HEK293 (cell line): Measurements from ENCODE around the gene LHFPL6.

Source experiments
- CTCF ChIA-PET: fragments of 350-600 bp; formaldehyde crosslinking; extraction: SDS; loops from one replicate; lab custom pipeline; 2021; ENCODE audit warnings: antibody characterized with exemption; lab: Yijun Ruan, JAX
- POLR2A ChIA-PET: fragments of 300-600 bp; formaldehyde crosslinking; extraction: SDS; loops from one replicate; lab custom pipeline; 2020; ENCODE audit warnings: antibody characterized with exemption, inconsistent platforms; lab: Yijun Ruan, JAX
- H3K27ac ChIP-seq: fragments of 200-500 bp; sonication (Bioruptor generic); 2 replicates; pipeline ENCODE4 v1.5.1; 2014; ENCODE audit warnings: low read depth, low read length, control low read depth, inconsistent platforms; ENCODE audit errors: extremely low read depth
- H3K36me3 ChIP-seq, 2 experiments: fragments of 200-500 bp in 1 of 2; sonication (Bioruptor generic) in 1 of 2; 1 replicate in 1 of 2; 2 replicates in 1 of 2; pipeline ENCODE4 v1.5.1; 2014 to 2017; ENCODE audit warnings: inconsistent platforms in 2 of 2, low read length in 2 of 2; ENCODE audit not compliant: control insufficient read depth in 2 of 2, insufficient read depth in 1 of 2
- H3K4me1 ChIP-seq: fragments of 200-500 bp; sonication (Bioruptor generic); 2 replicates; pipeline ENCODE4 v1.5.1; 2014; ENCODE audit warnings: mild to moderate bottlenecking, low read length, inconsistent platforms; ENCODE audit not compliant: control insufficient read depth, insufficient read depth
- H3K4me3 ChIP-seq: 2 replicates; pipeline ENCODE4 v1.5.1; 2011; ENCODE audit warnings: low read depth, mild to moderate bottlenecking, control low read depth, low read length, moderate library complexity
- H3K9me3 ChIP-seq: fragments of 200-500 bp; sonication (Bioruptor generic); 2 replicates; pipeline ENCODE4 v1.5.1; 2014; ENCODE audit warnings: low read depth, low read length, inconsistent platforms; ENCODE audit not compliant: control insufficient read depth, insufficient read depth
- GFI1B ChIP-seq: fragments of 450-650 bp; formaldehyde crosslinking; IDR thresholded peaks from 2 replicates; pipeline ENCODE4 v1.5.1; 2016; ENCODE audit warnings: missing biosample characterization, missing genetic modification characterization
- HOXD13 ChIP-seq: sonication (generic); formaldehyde crosslinking; IDR thresholded peaks from 2 replicates; pipeline ENCODE4 v1.8.0; 2022; ENCODE audit warnings: missing genetic modification reagents, borderline replicate concordance
- IKZF3 ChIP-seq: fragments of 450-650 bp; IDR thresholded peaks from 2 replicates; pipeline ENCODE4 v1.5.0; 2018; ENCODE audit warnings: missing biosample characterization, mild to moderate bottlenecking, missing genetic modification characterization, moderate library complexity
- KLF7 ChIP-seq: fragments of 450-650 bp; formaldehyde crosslinking; IDR thresholded peaks from 2 replicates; pipeline ENCODE4 v1.5.1; 2016; ENCODE audit warnings: missing biosample characterization, missing genetic modification characterization, borderline replicate concordance
- ZNF10 ChIP-seq: fragments of 450-650 bp; formaldehyde crosslinking; IDR thresholded peaks from 2 replicates; pipeline ENCODE4 v1.5.1; 2017; ENCODE audit warnings: missing biosample characterization, missing genetic modification characterization
- ZNF174 ChIP-seq: fragments of 450-650 bp; formaldehyde crosslinking; IDR thresholded peaks from 2 replicates; pipeline ENCODE4 v1.5.0; 2017; ENCODE audit warnings: missing biosample characterization, mild to moderate bottlenecking, missing genetic modification characterization
- ZNF19 ChIP-seq: fragments of 450-650 bp; formaldehyde crosslinking; IDR thresholded peaks from 2 replicates; pipeline ENCODE4; 2016; ENCODE audit warnings: missing biosample characterization, missing genetic modification characterization, low read depth
- ZNF2 ChIP-seq: fragments of 450-650 bp; formaldehyde crosslinking; IDR thresholded peaks from 2 replicates; pipeline ENCODE4 v1.5.1; 2016; ENCODE audit warnings: missing biosample characterization, missing genetic modification characterization
- ZNF202 ChIP-seq: fragments of 450-650 bp; formaldehyde crosslinking; IDR thresholded peaks from 2 replicates; pipeline ENCODE4 v1.5.1; 2016; ENCODE audit warnings: missing biosample characterization, missing genetic modification characterization, borderline replicate concordance
- ZNF211 ChIP-seq: fragments of 450-650 bp; formaldehyde crosslinking; IDR thresholded peaks from 2 replicates; pipeline ENCODE4 v1.5.1; 2016; ENCODE audit warnings: low read depth, missing biosample characterization, missing genetic modification characterization
- ZNF221 ChIP-seq: fragments of 450-650 bp; formaldehyde crosslinking; IDR thresholded peaks from 2 replicates; pipeline ENCODE4 v1.5.1; 2017; ENCODE audit warnings: missing biosample characterization, missing genetic modification characterization, borderline replicate concordance
- ZNF223 ChIP-seq: fragments of 450-650 bp; formaldehyde crosslinking; IDR thresholded peaks from 2 replicates; pipeline ENCODE4 v1.5.1; 2016; ENCODE audit warnings: missing biosample characterization, missing genetic modification characterization
- ZNF549 ChIP-seq: fragments of 450-650 bp; IDR thresholded peaks from 2 replicates; pipeline ENCODE4 v1.5.1; 2018; ENCODE audit warnings: missing biosample characterization, missing genetic modification characterization, mild to moderate bottlenecking, inconsistent platforms, moderate library complexity
- ZNF623 ChIP-seq: fragments of 450-650 bp; formaldehyde crosslinking; IDR thresholded peaks from 2 replicates; pipeline ENCODE4 v1.5.1; 2016; ENCODE audit warnings: missing biosample characterization, missing genetic modification characterization
- ZNF660 ChIP-seq: fragments of 450-650 bp; IDR thresholded peaks from 2 replicates; pipeline ENCODE4 v1.5.1; 2018; ENCODE audit warnings: missing biosample characterization, mild to moderate bottlenecking, missing genetic modification characterization
- ZNF777 ChIP-seq: fragments of 450-650 bp; formaldehyde crosslinking; IDR thresholded peaks from 2 replicates; pipeline ENCODE4 v1.5.1; 2017; ENCODE audit warnings: missing biosample characterization, missing genetic modification characterization, borderline replicate concordance
- ZNF843 ChIP-seq: fragments of 450-650 bp; formaldehyde crosslinking; IDR thresholded peaks from 2 replicates; pipeline ENCODE4 v1.5.1; 2016; ENCODE audit warnings: missing biosample characterization, missing genetic modification characterization
- ZSCAN16 ChIP-seq: fragments of 450-650 bp; formaldehyde crosslinking; IDR thresholded peaks from 2 replicates; pipeline ENCODE4 v1.5.1; 2016; ENCODE audit warnings: missing biosample characterization, missing genetic modification characterization
- TF ChIP-seq, protein P1 (sequence below): fragments of 450-650 bp; formaldehyde crosslinking; IDR thresholded peaks from 2 replicates; pipeline ENCODE4; 2016; ENCODE audit warnings: missing biosample characterization, missing genetic modification characterization
- TF ChIP-seq, protein P2 (sequence below): fragments of 450-650 bp; IDR thresholded peaks from 2 replicates; pipeline ENCODE4 v1.5.1; 2018; ENCODE audit warnings: missing biosample characterization, mild to moderate bottlenecking, missing genetic modification characterization
- TF ChIP-seq, protein P3 (sequence below): fragments of 450-650 bp; formaldehyde crosslinking; IDR thresholded peaks from 2 replicates; pipeline ENCODE4 v1.5.1; 2016; ENCODE audit warnings: missing biosample characterization, missing genetic modification characterization
- TF ChIP-seq, protein P4 (sequence below): fragments of 450-650 bp; formaldehyde crosslinking; IDR thresholded peaks from 2 replicates; pipeline ENCODE4 v1.5.1; 2016; ENCODE audit warnings: missing biosample characterization, missing genetic modification characterization
- TF ChIP-seq, protein P5 (sequence below): fragments of 450-650 bp; formaldehyde crosslinking; conservative IDR thresholded peaks from 2 replicates; pipeline ENCODE4 v1.5.1; 2016; ENCODE audit warnings: low read depth, missing biosample characterization, missing genetic modification characterization

The LHFPL6 gene

DNA sequence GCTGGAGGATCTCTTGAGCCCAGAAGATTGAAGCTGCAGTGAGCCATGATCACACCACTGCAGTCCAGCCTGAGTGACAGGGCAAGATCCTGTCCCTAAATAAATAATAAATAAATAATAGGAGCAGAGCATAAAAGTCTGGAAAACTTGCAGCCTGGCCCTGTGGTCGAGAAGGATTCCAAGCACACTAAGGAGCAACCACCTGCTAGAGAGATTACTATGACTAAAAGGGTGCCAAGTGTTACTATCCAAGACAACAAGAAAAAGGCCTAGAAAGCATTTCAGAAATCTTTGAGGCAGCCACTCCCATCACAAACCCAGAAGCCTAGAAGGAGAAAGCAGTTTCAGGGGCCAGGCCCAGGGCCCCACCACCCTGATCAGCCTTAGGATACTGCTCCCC is 46.1 kb downstream of the LHFPL6 start:
- Histone ChIP-seq H3K9me3 (no peaks in the 10 kb centered on the region), H3K4me3 (no peak overlapping the region), H3K4me1 (no peaks in the 10 kb centered on the region), H3K27ac (no peak overlapping the region)
- CTCF ChIA-PET: no interaction called here
- TF ChIP-seq ZNF10 (no peak), ZNF843 (tag by site-specific recombination) (no peak), HOXD13 (no peak), ZNF211 (tag by site-specific recombination) (no peak), ZSCAN16 (tag by site-specific recombination) (no peak), ZNF19 (tag by site-specific recombination) (no peak), ZNF202 (tag by site-specific recombination) (no peak)
- TF ChIP-seq, protein P1, sequence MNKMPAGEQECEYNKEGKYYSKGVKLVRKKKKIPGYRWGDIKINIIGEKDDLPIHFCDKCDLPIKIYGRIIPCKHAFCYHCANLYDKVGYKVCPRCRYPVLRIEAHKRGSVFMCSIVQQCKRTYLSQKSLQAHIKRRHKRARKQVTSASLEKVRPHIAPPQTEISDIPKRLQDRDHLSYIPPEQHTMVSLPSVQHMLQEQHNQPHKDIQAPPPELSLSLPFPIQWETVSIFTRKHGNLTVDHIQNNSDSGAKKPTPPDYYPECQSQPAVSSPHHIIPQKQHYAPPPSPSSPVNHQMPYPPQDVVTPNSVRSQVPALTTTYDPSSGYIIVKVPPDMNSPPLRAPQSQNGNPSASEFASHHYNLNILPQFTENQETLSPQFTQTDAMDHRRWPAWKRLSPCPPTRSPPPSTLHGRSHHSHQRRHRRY (tag by site-specific recombination): no peak
- TF ChIP-seq, protein P2, sequence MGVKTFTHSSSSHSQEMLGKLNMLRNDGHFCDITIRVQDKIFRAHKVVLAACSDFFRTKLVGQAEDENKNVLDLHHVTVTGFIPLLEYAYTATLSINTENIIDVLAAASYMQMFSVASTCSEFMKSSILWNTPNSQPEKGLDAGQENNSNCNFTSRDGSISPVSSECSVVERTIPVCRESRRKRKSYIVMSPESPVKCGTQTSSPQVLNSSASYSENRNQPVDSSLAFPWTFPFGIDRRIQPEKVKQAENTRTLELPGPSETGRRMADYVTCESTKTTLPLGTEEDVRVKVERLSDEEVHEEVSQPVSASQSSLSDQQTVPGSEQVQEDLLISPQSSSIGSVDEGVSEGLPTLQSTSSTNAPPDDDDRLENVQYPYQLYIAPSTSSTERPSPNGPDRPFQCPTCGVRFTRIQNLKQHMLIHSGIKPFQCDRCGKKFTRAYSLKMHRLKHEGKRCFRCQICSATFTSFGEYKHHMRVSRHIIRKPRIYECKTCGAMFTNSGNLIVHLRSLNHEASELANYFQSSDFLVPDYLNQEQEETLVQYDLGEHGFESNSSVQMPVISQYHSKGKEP (tag by site-specific recombination): no peak
- TF ChIP-seq, all 188 proteins: peak for 0
- POLR2A ChIA-PET: no interaction called here
- H3K36me3 ChIP-seq: no peaks in the 10 kb centered on the region

DNA sequence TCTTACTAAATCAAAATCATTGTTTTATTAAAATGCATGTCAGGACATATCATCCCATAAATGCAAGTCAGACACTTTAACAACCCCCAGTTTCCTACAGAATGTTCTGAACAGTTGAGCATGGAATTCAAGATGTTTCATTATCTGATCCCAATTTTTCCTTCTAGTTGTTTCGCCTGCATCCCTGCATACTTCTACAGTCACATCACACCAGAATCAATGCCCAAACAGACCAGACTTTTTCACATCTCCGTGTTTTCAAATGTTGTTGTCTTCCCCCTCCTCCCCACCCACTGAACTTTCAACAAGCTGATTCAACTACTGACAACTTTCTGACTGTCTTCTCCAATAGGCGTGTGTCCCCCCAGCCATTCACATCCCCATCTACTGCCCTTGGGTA is 48.6 kb downstream of the LHFPL6 start:
- Histone ChIP-seq H3K36me3 (no peaks in the 10 kb centered on the region), H3K9me3 (no peaks in the 10 kb centered on the region), H3K4me1 (no peaks in the 10 kb centered on the region), H3K27ac (no peak overlapping the region), H3K4me3 (no peak overlapping the region)
- CTCF ChIA-PET: no interaction called here
- POLR2A ChIA-PET: no interaction called here
- no peak for TF ChIP-seq ZNF221 (tag by site-specific recombination)
- TF ChIP-seq, protein P3, sequence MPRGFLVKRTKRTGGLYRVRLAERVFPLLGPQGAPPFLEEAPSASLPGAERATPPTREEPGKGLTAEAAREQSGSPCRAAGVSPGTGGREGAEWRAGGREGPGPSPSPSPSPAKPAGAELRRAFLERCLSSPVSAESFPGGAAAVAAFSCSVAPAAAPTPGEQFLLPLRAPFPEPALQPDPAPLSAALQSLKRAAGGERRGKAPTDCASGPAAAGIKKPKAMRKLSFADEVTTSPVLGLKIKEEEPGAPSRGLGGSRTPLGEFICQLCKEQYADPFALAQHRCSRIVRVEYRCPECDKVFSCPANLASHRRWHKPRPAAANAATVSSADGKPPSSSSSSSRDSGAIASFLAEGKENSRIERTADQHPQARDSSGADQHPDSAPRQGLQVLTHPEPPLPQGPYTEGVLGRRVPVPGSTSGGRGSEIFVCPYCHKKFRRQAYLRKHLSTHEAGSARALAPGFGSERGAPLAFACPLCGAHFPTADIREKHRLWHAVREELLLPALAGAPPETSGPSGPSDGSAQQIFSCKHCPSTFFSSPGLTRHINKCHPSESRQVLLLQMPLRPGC (tag by site-specific recombination): no peak
- TF ChIP-seq, protein P4, sequence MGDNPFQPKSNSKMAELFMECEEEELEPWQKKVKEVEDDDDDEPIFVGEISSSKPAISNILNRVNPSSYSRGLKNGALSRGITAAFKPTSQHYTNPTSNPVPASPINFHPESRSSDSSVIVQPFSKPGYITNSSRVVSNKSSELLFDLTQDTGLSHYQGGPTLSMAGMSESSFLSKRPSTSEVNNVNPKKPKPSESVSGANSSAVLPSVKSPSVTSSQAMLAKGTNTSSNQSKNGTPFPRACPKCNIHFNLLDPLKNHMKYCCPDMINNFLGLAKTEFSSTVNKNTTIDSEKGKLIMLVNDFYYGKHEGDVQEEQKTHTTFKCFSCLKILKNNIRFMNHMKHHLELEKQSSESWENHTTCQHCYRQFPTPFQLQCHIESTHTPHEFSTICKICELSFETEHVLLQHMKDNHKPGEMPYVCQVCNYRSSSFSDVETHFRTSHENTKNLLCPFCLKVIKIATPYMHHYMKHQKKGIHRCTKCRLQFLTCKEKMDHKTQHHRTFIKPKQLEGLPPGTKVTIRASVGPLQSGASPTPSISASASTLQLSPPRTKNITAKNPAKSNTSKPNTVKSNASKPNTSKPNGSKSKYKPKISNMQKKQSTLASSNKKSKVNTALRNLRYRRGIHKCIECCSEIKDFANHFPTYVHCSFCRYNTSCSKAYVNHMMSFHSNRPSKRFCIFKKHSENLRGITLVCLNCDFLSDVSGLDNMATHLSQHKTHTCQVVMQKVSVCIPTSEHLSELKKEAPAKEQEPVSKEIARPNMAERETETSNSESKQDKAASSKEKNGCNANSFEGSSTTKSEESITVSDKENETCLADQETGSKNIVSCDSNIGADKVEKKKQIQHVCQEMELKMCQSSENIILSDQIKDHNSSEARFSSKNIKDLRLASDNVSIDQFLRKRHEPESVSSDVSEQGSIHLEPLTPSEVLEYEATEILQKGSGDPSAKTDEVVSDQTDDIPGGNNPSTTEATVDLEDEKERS: no peak
- TF ChIP-seq ZNF223 (tag by site-specific recombination): no peak
- TF ChIP-seq ZNF777: no peak
- TF ChIP-seq ZNF2 (tag by site-specific recombination): no peak
- TF ChIP-seq KLF7 (tag by site-specific recombination): no peak
- TF ChIP-seq ZNF623 (tag by site-specific recombination): no peak
- no peak for TF ChIP-seq GFI1B
- no peak for TF ChIP-seq ZNF660 (tag by site-specific recombination)
- TF ChIP-seq ZNF549 (tag by site-specific recombination): no peak
- TF ChIP-seq, protein P5, sequence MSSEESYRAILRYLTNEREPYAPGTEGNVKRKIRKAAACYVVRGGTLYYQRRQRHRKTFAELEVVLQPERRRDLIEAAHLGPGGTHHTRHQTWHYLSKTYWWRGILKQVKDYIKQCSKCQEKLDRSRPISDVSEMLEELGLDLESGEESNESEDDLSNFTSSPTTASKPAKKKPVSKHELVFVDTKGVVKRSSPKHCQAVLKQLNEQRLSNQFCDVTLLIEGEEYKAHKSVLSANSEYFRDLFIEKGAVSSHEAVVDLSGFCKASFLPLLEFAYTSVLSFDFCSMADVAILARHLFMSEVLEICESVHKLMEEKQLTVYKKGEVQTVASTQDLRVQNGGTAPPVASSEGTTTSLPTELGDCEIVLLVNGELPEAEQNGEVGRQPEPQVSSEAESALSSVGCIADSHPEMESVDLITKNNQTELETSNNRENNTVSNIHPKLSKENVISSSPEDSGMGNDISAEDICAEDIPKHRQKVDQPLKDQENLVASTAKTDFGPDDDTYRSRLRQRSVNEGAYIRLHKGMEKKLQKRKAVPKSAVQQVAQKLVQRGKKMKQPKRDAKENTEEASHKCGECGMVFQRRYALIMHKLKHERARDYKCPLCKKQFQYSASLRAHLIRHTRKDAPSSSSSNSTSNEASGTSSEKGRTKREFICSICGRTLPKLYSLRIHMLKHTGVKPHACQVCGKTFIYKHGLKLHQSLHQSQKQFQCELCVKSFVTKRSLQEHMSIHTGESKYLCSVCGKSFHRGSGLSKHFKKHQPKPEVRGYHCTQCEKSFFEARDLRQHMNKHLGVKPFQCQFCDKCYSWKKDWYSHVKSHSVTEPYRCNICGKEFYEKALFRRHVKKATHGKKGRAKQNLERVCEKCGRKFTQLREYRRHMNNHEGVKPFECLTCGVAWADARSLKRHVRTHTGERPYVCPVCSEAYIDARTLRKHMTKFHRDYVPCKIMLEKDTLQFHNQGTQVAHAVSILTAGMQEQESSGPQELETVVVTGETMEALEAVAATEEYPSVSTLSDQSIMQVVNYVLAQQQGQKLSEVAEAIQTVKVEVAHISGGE: no peak
- TF ChIP-seq ZNF174 (tag by site-specific recombination): no peak
- TF ChIP-seq IKZF3 (tag by site-specific recombination): no peak
- TF ChIP-seq ZNF202 (tag by site-specific recombination): no peak
